SJCRH30 (cell line): ENCODE measurements around the gene LAYN. TPM values are rescaled to one million over a fixed set of nuclear protein-coding genes. Genes with fewer than 3 reads are reported as not detected.

ENCODE experiments used
- DNase-seq, 2 experiments: peaks; one replicate each; pipeline ENCODE4 v3.0.0-alpha.2; 2015 to 2020
- H3K27ac ChIP-seq: fragments of 250-450 bp; sonication (Bioruptor Pico); 2 replicates; pipeline ENCODE4 v1.5.1; 2020; ENCODE audit warnings: mild to moderate bottlenecking, moderate library complexity
- H3K27me3 ChIP-seq: fragments of 250-450 bp; sonication (Bioruptor Pico); 2 replicates; pipeline ENCODE4 v1.5.1; 2020; ENCODE audit warnings: mild to moderate bottlenecking, moderate library complexity
- H3K36me3 ChIP-seq: fragments of 250-450 bp; sonication (Bioruptor Pico); 2 replicates; pipeline ENCODE4 v1.5.1; 2020; ENCODE audit warnings: mild to moderate bottlenecking, moderate library complexity
- H3K4me1 ChIP-seq: fragments of 250-450 bp; sonication (Bioruptor Pico); 2 replicates; pipeline ENCODE4 v1.5.1; 2020; ENCODE audit warnings: mild to moderate bottlenecking, moderate library complexity
- H3K4me3 ChIP-seq: fragments of 250-450 bp; sonication (Bioruptor Pico); 2 replicates; pipeline ENCODE4 v1.5.1; 2020; ENCODE audit warnings: mild to moderate bottlenecking, moderate library complexity
- H3K9me3 ChIP-seq: fragments of 250-450 bp; sonication (Bioruptor Pico); replicated peaks from 2 replicates; pipeline ENCODE4 v1.5.1; 2020; ENCODE audit warnings: mild to moderate bottlenecking, moderate library complexity
- total RNA-seq: library from RNA; depleted of rRNA; stranded (reverse); fragments of >200 nt; shearing (Covaris generic); gene quantifications from 2 replicates; pipeline ENCODE4 v1.2.3, GENCODE V29; 2014; rRNA removed

The LAYN gene
- total RNA-seq, 1 experiment from 2014 or later, result 0.67 TPM

- no peak overlapping the region for H3K27ac ChIP-seq
- no peaks in the 10 kb centered on the region for H3K36me3 ChIP-seq
- no peak for DNase-seq
- H3K4me1 ChIP-seq, result peaks cover 3% of the 10 kb centered on the region
- H3K9me3 ChIP-seq, result no peaks in the 10 kb centered on the region
- H3K4me3 ChIP-seq, result no peak overlapping the region
- H3K27me3 ChIP-seq, result no peaks in the 10 kb centered on the region
Measured at GRCh38 chr11:111607751-111608150, 67.2 kb downstream of the LAYN start.

Other genes with a start within 250 kb of the LAYN start
- not detected in 2 replicates for gene POU2AF3, start 242.2 kb upstream of the LAYN start, total RNA-seq
- gene POU2AF1, start 161.4 kb upstream of the LAYN start, total RNA-seq, result not detected in 2 replicates
- not detected in 2 replicates for gene BTG4, start 28.3 kb upstream of the LAYN start, total RNA-seq
- not detected in 2 replicates for gene HOATZ, start 25.9 kb upstream of the LAYN start, total RNA-seq
- gene SIK2, start 61.7 kb downstream of the LAYN start, total RNA-seq, result 8.5 TPM in 2 replicates
- 29.8 and 35.4 TPM in 2 replicates for gene PPP2R1B, start 225.7 kb downstream of the LAYN start, total RNA-seq